Ovary (tissue), 9 donors: ENCODE results near the gene CLDN11. TPM values are rescaled to one million over a fixed set of nuclear protein-coding genes. Genes with fewer than 3 reads are reported as not detected.

Source experiments
- DNase-seq, 5 donors: peaks; one replicate each; pipeline ENCODE4 v3.0.0-alpha.2; 2019 to 2020
- H3K27ac ChIP-seq, 2 donors: fragments of 200-600 bp; one replicate each; pipeline versions ENCODE4 v1.5.1 to v1.8.0; 2019 to 2022
- H3K27me3 ChIP-seq: fragments of 200-600 bp; one replicate; pipeline ENCODE4 v1.8.0; 2022
- H3K36me3 ChIP-seq: fragments of 200-600 bp; sonication (generic); one replicate; pipeline ENCODE4 v1.5.1; 2019
- H3K4me1 ChIP-seq: one replicate; pipeline ENCODE4 v1.8.1; 2013; ENCODE audit warnings: mild to moderate bottlenecking, moderate library complexity; ENCODE audit not compliant: insufficient read depth
- H3K4me3 ChIP-seq: fragments of 200-600 bp; sonication (generic); one replicate; pipeline ENCODE4 v1.5.1; 2017
- H3K9me3 ChIP-seq, 2 donors: fragments of 200-600 bp in 1 of 2; sonication (generic) in 1 of 2; one replicate each; pipeline versions ENCODE4 v1.5.1 to v1.8.1; 2013 to 2019; ENCODE audit warnings: mild to moderate bottlenecking in 1 of 2, moderate library complexity in 1 of 2
- CTCF ChIP-seq, 3 donors: fragments of 450-650 bp in 2 of 3; fragments of 200-600 bp in 1 of 3; IDR thresholded peaks; one replicate each; pipeline versions ENCODE4 v1.5.1 to v1.8.0; 2016 to 2022; ENCODE audit warnings: antibody characterized with exemption in 3 of 3, mild to moderate bottlenecking in 1 of 3
- EP300 ChIP-seq: sonication (generic); formaldehyde crosslinking; IDR thresholded peaks from one replicate; pipeline ENCODE4 v1.6.1; 2017; ENCODE audit warnings: antibody characterized with exemption
- POLR2A ChIP-seq: fragments of 450-650 bp; IDR thresholded peaks from one replicate; pipeline ENCODE4 v1.6.1; 2017; ENCODE audit warnings: antibody characterized with exemption, mild to moderate bottlenecking, moderate library complexity
- WGBS, 3 donors: extraction: QIAGEN DNeasy Blood & Tissue Kit in 1 of 3; methylation state at CpG; one replicate each; pipeline versions ENCODE4 v1.1.5 to v1.1.7; 2013 to 2017; 5-methylcytosine and 5-hydroxymethylcytosine counted together
- intact Hi-C, 4 donors: fragments of 100-400 bp; cut with DNase I; formaldehyde crosslinking; loops; one replicate each; pipeline versions ENCODE4 v1.11.0 to v1.15.1; 2022 to 2023
- polyA plus RNA-seq, 2 donors: library from polyadenylated mRNA; stranded (reverse); fragments of 200-250 nt in 1 of 2; fragments of 350-450 nt in 1 of 2; fragmentation: Illumina TruSeq in 1 of 2; extraction: RNeasy Lipid Tissue Mini Kit (QIAGEN cat#74804) in 1 of 2; gene quantifications; one replicate each; pipeline ENCODE4 v1.2.3, GENCODE V29; 2013 to 2014
- total RNA-seq, 7 donors: library from RNA; depleted of rRNA in 2 of 7; stranded (reverse); fragments of >200 nt in 2 of 7; fragmentation: NEBNext Ultra II Directional in 3 of 7; extraction: Animal tissue kit (Norgen Biotek cat#: 25700) in 3 of 7; gene quantifications; one replicate each; pipeline versions ENCODE4 v1.1.0 to v1.2.4, GENCODE V29; 2016 to 2023
- donor health status: DM: no; HTN: no; CAD: no; lungs with moderate emphysema.
- donor health status: DM: no; HTN: no; CAD: no.
- donor health status: Bipolar disorder and iron deficiency.
- donor health status: DM: yes; HTN: yes; CAD: no.
- donor health status: DM: no; HTN: no; CAD: no.
- donor health status: DM: yes; HTN: yes; CAD: no.

CLDN11 gene
- total and polyA plus RNA-seq, 9 donors, result 75.1 to 254 (median 117) TPM

- WGBS, 3 donors, result 58 to 74% (median 60%) methylated on average over 2 of the region's 2 CpGs
Observed at GRCh38 chr3:170426240-170426797, 7.7 kb downstream of the CLDN11 start.

GRCh38 chr3:170428095-170428494 is 9.4 kb downstream of the CLDN11 start:
- TF ChIP-seq EP300 (no peak), CTCF (IDR thresholded peaks at IDR 0.05) (no peak), POLR2A (no peak)
- Histone ChIP-seq H3K36me3 (no peaks in the 10 kb centered on the region), H3K27ac (no peak overlapping the region), H3K9me3 (no peaks in the 10 kb centered on the region), H3K4me1 (peaks cover 15% of the 10 kb centered on the region), H3K4me3 (no peak overlapping the region), H3K27me3 (no peaks in the 10 kb centered on the region)
- DNase-seq, result no peak
- intact Hi-C loops, result loop anchor here in 1 of 4 donors (10.0 kb wide), 1 partner anchor 47 kb away; no protein-coding TSS in a partner anchor
- WGBS, 3 donors, result 54 to 73% (median 65%) methylated on average over 2 of the region's 2 CpGs

More at GRCh38 chr3:170426240-170426797, 7.7 kb downstream of the CLDN11 start:
- H3K4me3 ChIP-seq, result no peak overlapping the region
- no peaks in the 10 kb centered on the region for H3K27me3 ChIP-seq
- H3K4me1 ChIP-seq, result peaks cover 23% of the 10 kb centered on the region
- H3K27ac ChIP-seq, result peak overlapping the region in 1 of 2 donors; percentile 22
- no peak for TF ChIP-seq POLR2A
- TF ChIP-seq EP300, result no peak
- no peaks in the 10 kb centered on the region for H3K9me3 ChIP-seq
- DNase-seq, result no peak
- intact Hi-C loops, result loop anchor here in 1 of 4 donors (10.0 kb wide), 1 partner anchor 48 kb away; no protein-coding TSS in a partner anchor
- no peaks in the 10 kb centered on the region for H3K36me3 ChIP-seq

- H3K27ac ChIP-seq, result peak overlapping the region in 1 of 2 donors; percentile 58
- H3K27me3 ChIP-seq, result no peaks in the 10 kb centered on the region
- WGBS, 3 donors, result 52 to 74% (median 55%) methylated on average over 1 of the region's 1 CpG
- H3K4me1 ChIP-seq, result peaks cover 14% of the 10 kb centered on the region
- TF ChIP-seq POLR2A (no peak), CTCF (IDR thresholded peaks at IDR 0.05) (no peak), EP300 (no peak)
- no peak overlapping the region for H3K4me3 ChIP-seq
- H3K36me3 ChIP-seq, result no peaks in the 10 kb centered on the region
- no peak for DNase-seq
- intact Hi-C loops, result loop anchor here in 1 of 4 donors (10.0 kb wide), 1 partner anchor 46 kb away; no protein-coding TSS in a partner anchor
- H3K9me3 ChIP-seq, result no peaks in the 10 kb centered on the region
Observed at GRCh38 chr3:170429050-170429449, 10.4 kb downstream of the CLDN11 start.

- no peak overlapping the region for H3K27ac ChIP-seq
- TF ChIP-seq EP300 (no peak), CTCF (IDR thresholded peaks at IDR 0.05) (no peak), POLR2A (no peak)
- no peak overlapping the region for H3K4me3 ChIP-seq
- DNase-seq, result no peak
- intact Hi-C loops, result no loop called here
- H3K4me1 ChIP-seq, result peaks cover 7% of the 10 kb centered on the region
- H3K9me3 ChIP-seq, result no peaks in the 10 kb centered on the region
- H3K36me3 ChIP-seq, result no peaks in the 10 kb centered on the region
- 97 to 98% (median 98%) methylated on average over 3 of the region's 3 CpGs for WGBS, 3 donors
- H3K27me3 ChIP-seq, result no peaks in the 10 kb centered on the region
Observed at GRCh38 chr3:170431054-170431453, 12.4 kb downstream of the CLDN11 start.

GRCh38 chr3:170432416-170432815 is 13.7 kb downstream of the CLDN11 start:
- Histone ChIP-seq H3K27me3 (no peaks in the 10 kb centered on the region), H3K36me3 (no peaks in the 10 kb centered on the region), H3K27ac (no peak overlapping the region), H3K9me3 (no peaks in the 10 kb centered on the region), H3K4me1 (peaks cover 7% of the 10 kb centered on the region), H3K4me3 (no peak overlapping the region)
- 95 to 97% (median 97%) methylated on average over 14 of the region's 14 CpGs for WGBS, 3 donors
- intact Hi-C loops, result no loop called here
- DNase-seq, result no peak
- no peak for TF ChIP-seq POLR2A
- no peak for TF ChIP-seq CTCF (IDR thresholded peaks at IDR 0.05)
- TF ChIP-seq EP300, result no peak
